ENCODE results near the gene INPP1.
"Not testable (repeated sequence)": the region's sequence is repeated elsewhere in the genome, so short reads cannot be mapped to it uniquely, and the experiment has no call there.

Gene INPP1, protein sequence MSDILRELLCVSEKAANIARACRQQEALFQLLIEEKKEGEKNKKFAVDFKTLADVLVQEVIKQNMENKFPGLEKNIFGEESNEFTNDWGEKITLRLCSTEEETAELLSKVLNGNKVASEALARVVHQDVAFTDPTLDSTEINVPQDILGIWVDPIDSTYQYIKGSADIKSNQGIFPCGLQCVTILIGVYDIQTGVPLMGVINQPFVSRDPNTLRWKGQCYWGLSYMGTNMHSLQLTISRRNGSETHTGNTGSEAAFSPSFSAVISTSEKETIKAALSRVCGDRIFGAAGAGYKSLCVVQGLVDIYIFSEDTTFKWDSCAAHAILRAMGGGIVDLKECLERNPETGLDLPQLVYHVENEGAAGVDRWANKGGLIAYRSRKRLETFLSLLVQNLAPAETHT

DNA sequence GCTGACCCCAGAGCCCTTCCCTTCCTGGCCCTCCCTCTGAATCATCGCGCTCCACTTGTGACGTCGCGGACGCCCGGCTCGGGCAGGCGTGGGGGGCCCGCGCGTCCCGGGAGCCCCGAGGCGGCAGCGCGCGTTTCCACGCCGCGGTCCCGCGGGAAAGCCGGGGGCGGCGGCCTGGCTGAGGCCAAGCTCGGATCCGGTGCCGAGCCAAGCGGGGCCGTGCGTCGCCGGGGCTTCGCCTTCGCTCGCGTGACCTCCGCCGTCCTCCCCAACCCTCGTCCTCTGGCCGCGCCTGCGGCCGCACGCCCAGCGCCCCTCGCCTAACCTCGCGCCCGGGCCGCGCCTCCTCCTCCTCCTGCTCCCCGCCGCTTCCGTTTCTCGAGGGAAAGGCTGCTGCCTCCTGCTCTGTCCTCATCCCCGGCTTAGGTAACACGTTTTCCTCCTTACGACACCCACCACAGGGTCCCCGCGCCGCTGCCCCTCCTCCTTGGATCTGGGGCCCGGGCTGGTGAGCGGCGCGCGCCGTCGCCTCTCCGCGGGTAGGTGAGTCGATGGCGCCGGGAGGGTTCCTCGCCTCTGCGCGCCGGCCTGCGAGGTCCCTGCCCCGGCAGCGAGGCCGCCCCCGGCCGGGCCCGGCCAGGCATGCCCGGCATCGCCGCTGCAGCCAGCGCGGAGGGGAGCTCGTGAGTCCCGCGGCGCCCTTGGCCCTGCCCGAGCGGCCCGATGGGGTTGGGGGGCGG is at the start of gene INPP1:
INPP1 (plus strand) TSS at position 54 of the 740 bp plus-strand sequence. CDS start 16,514 bp downstream, outside the sequence.
- peak; percentile 92 for DNase-seq (ENCODE audit: low spot score)

GRCh38 chr2:190297880-190298279 is 45.5 kb upstream of the INPP1 start:
- DNase-seq (ENCODE audit: low spot score): not testable (repeated sequence)

GRCh38 chr2:190301032-190301431 is 42.4 kb upstream of the INPP1 start:
- DNase-seq (ENCODE audit: low spot score): no peak

DNA sequence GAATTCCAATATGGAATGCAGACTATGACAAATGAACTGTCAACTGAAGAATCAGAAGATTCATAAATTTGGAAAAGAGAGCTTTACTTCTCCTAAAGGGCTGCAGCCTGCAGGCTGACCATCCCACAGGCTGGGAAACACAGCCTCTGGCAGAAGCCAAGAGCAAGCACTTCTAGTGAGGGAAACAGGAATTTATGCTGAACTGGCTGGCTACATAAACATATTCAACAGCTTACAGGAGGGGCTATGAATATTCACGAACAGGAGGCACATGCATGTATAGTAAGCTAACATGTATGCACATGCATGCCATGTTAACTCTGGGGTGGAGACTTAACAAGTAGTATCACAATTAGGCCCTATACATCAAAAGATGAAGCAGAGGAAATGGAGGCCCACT is 41.3 kb upstream of the INPP1 start:
- no peak for DNase-seq (ENCODE audit: low spot score)

DNA sequence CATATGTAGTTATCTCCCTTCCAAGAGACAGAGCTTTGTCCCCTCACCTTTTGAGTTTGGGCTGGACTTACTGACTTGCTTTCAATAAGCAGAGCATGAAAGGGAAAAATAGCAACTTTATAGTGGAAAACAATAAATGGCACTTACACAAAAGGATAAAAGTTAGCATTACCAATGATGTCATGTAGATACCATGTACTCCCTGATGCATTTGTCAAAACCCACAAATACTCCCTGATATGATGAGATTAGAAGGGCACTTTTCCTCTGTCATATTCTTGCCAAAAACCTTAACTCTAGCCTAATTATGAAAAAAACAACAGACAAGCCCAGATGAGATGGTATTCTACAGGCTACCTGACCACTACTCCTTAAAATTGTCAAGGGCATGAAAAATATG is 39.7 kb upstream of the INPP1 start:
- no peak for DNase-seq (ENCODE audit: low spot score)

DNA sequence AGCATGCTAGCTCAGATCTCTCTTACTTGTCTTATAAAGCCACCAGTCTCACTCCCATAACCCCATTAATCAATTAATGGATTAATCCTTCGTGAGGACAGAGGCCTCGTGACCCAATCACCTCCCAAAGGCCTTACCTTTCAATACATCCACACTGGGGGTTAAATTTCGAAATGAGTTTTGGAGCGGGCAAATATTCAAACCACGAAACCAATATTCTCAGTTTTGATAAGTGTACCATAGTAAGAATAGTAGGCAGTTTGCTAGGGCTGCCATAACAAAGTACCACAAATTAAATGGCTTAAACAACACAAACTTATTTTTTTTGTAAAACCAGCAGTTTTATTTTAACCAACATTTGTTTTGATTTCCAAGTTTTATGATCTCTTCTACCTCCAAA is 39.0 kb upstream of the INPP1 start:
- no peak for DNase-seq (ENCODE audit: low spot score)

DNA sequence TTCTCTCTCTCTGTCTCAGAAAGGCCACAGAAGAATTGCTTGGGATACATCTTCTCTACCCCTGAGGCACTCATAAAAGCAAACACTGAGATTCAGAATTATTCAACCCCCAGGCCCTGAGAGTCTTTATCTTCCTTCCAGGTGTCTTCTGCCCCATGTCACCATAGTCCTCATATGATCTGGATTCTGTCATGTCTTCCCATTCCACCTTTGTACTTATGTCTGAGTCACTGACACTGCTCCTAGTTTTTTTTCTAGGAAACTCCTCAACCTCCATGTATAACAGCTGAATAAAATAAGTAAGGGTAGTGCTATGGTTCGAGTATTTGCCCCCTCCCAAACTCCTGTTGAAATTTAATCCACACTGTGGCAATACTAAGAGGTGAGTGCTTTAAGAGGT is 35.4 kb upstream of the INPP1 start:
- no peak for DNase-seq (ENCODE audit: low spot score)

GRCh38 chr2:190311893-190312634 is 31.3 kb upstream of the INPP1 start:
- no peak for DNase-seq (ENCODE audit: low spot score)

DNA sequence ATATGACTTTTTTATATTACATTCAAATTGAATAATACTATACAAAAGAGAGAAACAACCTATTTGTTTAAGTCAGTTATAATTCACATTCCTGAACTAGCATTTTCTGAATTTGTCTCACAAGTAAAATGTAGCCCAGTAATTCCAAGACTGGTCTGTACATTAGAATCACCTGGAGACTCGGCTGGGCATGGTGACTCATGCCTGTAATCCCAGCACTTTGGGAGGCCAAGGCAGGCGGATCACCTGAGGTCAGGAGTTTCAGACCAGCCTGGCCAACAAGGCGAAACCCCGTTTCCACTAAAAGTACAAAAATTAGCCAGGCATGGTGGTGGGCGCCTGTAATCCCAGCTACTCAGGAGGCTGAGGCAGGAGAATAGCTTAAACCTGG is 30.8 kb upstream of the INPP1 start:
- DNase-seq (ENCODE audit: low spot score): not testable (repeated sequence)

- no peak for DNase-seq (ENCODE audit: low spot score)
Measured at GRCh38 chr2:190313880-190314279, 29.5 kb upstream of the INPP1 start.

DNA sequence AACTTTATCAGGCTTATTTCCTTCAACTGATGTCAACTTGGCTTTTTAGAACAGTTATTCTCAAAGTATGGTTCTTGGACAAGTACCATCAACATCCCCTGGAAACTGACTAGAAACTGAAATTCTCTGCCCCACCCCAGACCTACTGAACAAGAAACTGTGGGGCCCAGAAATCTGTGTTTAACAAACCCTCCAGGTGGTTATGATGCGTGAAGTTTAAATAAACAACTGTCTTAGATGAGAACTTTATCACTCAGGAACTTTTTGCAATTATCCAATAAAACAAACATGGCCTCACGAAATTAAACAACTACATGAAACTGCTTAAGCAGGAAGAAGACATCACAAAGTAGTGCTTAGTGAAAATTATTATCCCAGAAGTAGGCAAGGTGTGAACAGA is 28.1 kb upstream of the INPP1 start:
- DNase-seq (ENCODE audit: low spot score): no peak

GRCh38 chr2:190318514-190318913 is 24.9 kb upstream of the INPP1 start:
- DNase-seq (ENCODE audit: low spot score): no peak

DNA sequence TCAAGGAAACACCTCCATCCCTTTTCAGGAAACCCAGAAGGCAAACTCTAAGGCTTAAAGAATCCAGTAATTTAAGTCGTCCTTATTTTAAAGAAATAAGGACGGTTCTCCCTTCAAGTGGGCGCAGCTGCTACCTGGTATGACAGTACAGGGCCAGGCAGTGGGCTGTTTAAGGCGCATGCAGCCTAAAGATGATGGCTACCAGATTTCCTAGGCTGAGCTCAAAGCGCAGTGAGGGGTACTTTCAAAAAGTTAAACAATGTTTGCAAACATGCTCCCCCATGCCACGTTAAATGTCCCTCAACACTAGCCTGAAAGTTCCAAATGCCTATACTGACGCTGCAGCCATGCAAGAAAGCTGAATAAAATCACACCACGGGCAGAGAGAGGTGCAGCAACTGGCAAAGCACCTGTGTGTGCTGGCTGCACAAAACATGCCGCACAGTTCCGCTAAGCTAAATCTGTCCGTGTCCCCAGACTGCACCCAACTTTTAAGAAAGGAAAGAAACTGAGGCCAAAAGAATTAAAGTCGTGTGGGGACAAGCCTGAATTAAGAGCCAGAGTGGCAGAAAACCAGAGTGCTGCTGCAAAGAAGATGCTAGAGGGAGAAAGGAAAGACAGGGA is 24.3 kb upstream of the INPP1 start:
- peak; percentile 11 for DNase-seq (ENCODE audit: low spot score)

DNA sequence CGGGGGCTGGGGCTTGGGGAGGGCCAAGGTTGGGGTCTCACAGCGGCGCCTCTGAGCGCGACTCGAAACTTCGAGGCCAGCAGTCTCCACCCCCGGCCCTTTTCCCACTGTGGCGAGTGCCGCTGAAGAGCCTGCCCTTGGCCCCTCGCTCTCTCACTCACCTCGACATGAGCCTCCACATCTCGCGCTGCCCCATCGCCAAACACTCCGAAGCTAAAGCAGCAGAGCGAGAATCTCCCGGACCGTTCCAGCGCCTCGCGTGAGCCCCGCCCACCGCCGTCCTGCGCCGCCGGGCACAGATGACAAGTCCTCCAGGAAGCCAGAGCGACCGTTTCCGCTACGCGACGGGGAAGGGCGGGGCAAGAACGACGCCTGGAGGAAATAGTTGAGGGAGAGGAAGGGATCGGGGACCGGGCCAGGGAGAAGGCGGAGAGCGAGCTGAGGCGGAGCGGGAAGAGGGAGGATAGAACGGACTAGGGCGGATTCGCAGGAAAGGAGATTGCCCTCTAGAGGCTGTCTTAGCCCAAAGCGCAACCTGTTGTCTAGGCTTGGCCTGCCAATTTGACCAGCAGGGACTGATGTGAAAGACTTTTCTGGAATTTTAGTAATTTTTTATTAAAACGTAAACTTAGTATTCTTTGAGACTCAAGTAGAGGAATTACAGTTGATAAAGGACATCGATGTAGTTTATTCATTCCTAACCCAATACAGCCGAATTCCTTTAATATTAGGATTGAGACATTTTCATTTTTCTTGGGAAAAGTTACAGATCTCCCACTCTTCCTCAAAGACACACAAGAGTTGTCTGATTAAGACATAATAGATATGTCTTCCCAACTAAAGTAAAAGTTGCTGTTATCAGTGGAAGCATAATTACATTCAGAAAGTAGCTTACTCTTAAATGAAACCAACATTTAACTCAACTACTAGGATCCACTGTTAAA is 23.6 kb upstream of the INPP1 start, which contains the start of gene HIBCH:
HIBCH (minus strand) TSS at position 272 of the 944 bp plus-strand sequence; CDS start at position 196, 76 bp downstream.
- DNase-seq (ENCODE audit: low spot score): peak; percentile 96

GRCh38 chr2:190320696-190321095 is 22.7 kb upstream of the INPP1 start:
- no peak for DNase-seq (ENCODE audit: low spot score)

GRCh38 chr2:190323406-190323805 is 20.0 kb upstream of the INPP1 start:
- DNase-seq (ENCODE audit: low spot score): no peak

GRCh38 chr2:190325588-190325987 is 17.8 kb upstream of the INPP1 start:
- DNase-seq (ENCODE audit: low spot score): no peak

- no peak for DNase-seq (ENCODE audit: low spot score)
Measured at GRCh38 chr2:190327867-190328572, 15.4 kb upstream of the INPP1 start.

DNA sequence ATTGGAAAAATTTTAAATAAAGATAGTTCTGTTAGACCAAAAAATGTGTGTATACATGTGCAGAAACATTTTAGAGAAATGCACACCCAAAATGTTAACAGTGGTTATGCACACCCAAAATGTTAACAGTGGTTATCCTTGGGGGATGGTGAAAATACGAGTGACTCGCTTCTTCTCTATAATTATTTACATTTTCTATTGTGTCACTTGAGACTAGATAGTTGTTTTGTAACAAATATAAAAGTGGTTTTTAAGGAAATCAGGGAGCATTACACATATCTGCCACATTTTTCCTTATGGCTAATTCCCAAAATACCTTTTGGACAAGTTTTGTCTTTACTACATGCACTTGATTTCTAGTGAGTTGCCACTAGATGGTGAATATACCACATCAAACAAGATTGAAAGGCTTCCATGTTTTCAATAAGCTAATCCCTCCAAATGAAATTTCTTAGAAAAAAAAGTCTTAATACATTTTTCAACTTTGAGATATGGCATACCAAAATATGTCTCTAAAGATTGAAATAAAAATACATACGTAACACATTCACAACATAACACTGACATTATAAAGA is 14.7 kb upstream of the INPP1 start:
- no peak for DNase-seq (ENCODE audit: low spot score)

GRCh38 chr2:190333395-190333794 is 10.0 kb upstream of the INPP1 start:
- DNase-seq (ENCODE audit: low spot score): no peak

Measured in AG20443 (cell line).